Body of pancreas (tissue), 4 donors: ENCODE data around the gene PRKAR1A.

Experiments used
- CTCF ChIP-seq, 7 experiments: fragments of 450-650 bp in 4 of 7; fragments of 200-600 bp in 3 of 7; sonication (generic) in 3 of 7; IDR thresholded peaks; one replicate each; pipeline ENCODE4 v1.5.1; 2016 to 2019; ENCODE audit warnings: antibody characterized with exemption in 7 of 7
- POLR2A ChIP-seq, 3 donors: fragments of 450-650 bp; IDR thresholded peaks; one replicate each; pipeline ENCODE4 v1.6.1; 2016; ENCODE audit warnings: antibody characterized with exemption in 3 of 3, mild to moderate bottlenecking in 2 of 3

GRCh38 chr17:68516732-68517131, 4.5 kb downstream of the PRKAR1A start:
- no peak for TF ChIP-seq CTCF (IDR thresholded peaks at IDR 0.05)
- TF ChIP-seq POLR2A (IDR thresholded peaks at IDR 0.05) = no peak
